Spleen (tissue), 7 donors: Measurements from ENCODE around the gene DOCK4.

Experiments
- CTCF ChIP-seq, 11 experiments: fragments of 200-600 bp in 7 of 11; fragments of 450-650 bp in 4 of 11; sonication (generic) in 4 of 11; IDR thresholded peaks in 8 of 11; conservative IDR thresholded peaks in 3 of 11; 1 replicate in 7 of 11; 2 replicates in 4 of 11; pipeline versions ENCODE4 v1.4.0 to v1.8.0; 2016 to 2021; ENCODE audit warnings: antibody characterized with exemption in 11 of 11, inconsistent platforms in 4 of 11, mild to moderate bottlenecking in 1 of 11
- POLR2A ChIP-seq, 3 donors: fragments of 450-650 bp; IDR thresholded peaks; one replicate each; pipeline ENCODE4 v1.5.1; 2017; ENCODE audit warnings: antibody characterized with exemption in 3 of 3, mild to moderate bottlenecking in 1 of 3
- donor health status: DM: no; HTN: no; CAD: no; lungs with moderate emphysema.
- donor health status: DM: no; HTN: no; CAD: no.
- donor health status: DM: no; HTN: no; CAD: no.

- no peak for TF ChIP-seq CTCF (IDR thresholded peaks at IDR 0.05 in 8 of 11, conservative IDR thresholded peaks at IDR 0.05 in 3 of 11)
- TF ChIP-seq POLR2A (IDR thresholded peaks at IDR 0.05): no peak
These were observed 449.5 kb downstream of the DOCK4 start for GRCh38 chr7:111756687-111757178.
